G401 (cell line): ENCODE data around the gene SENP6. TPM values are rescaled to one million over a fixed set of nuclear protein-coding genes. Genes with fewer than 3 reads are reported as not detected.

ENCODE experiments used
- total RNA-seq: library from RNA; depleted of rRNA; stranded (reverse); fragments of >200 nt; shearing (Covaris generic); gene quantifications from 2 replicates; pipeline ENCODE4 v1.2.3, GENCODE V29; 2014; rRNA removed

SENP6 gene
- total RNA-seq, 1 experiment from 2014 or later, result 72.3 TPM

Other genes starting within 250 kb of the SENP6 start
- not detected in 2 replicates for gene FILIP1, start 108.1 kb upstream of the SENP6 start, total RNA-seq
- 1.2 and 4.3 TPM in 2 replicates for gene MYO6, start 147.4 kb downstream of the SENP6 start, total RNA-seq